ENCODE data around the gene EME2.

GRCh38 chr16:1729445-1729844 lies 43.2 kb upstream of the EME2 start:
- no peak for TF ChIP-seq CTCF (conservative IDR thresholded peaks at IDR 0.05)
- TF ChIP-seq ZFX (IDR thresholded peaks at IDR 0.05): no peak
